Astrocyte (in vitro differentiated cells and primary cell): Measurements from ENCODE around the gene AQP11. TPM values are rescaled to one million over a fixed set of nuclear protein-coding genes. Genes with fewer than 3 reads are reported as not detected.
A peak's percentile ranks its signal among the peaks of the same experiment; 100 is the strongest.

Experiments
- DNase-seq: peaks from one replicate; pipeline ENCODE4 v3.0.0-alpha.2; 2010; ENCODE audit warnings: low read depth
- FAIRE-seq: peaks from 2 replicates; lab custom pipeline; 2011; peaks lifted over from hg19 to GRCh38; lab: Jason Lieb, UNC
- H2AFZ ChIP-seq: 2 replicates; pipeline ENCODE4 v1.6.0; 2012; ENCODE audit warnings: low read depth, low read length, inconsistent platforms
- H3K27ac ChIP-seq: 2 replicates; pipeline ENCODE4 v1.5.1; 2011; ENCODE audit warnings: low read depth, low read length, inconsistent platforms
- H3K27me3 ChIP-seq: 2 replicates; pipeline ENCODE4 v1.6.0; 2011; ENCODE audit warnings: low read length, inconsistent platforms; ENCODE audit not compliant: insufficient read depth
- H3K36me3 ChIP-seq: 2 replicates; pipeline ENCODE4 v1.5.1; 2011; ENCODE audit warnings: low read length, inconsistent platforms; ENCODE audit not compliant: insufficient read depth
- H3K4me1 ChIP-seq: 2 replicates; pipeline ENCODE4 v1.5.1; 2011; ENCODE audit warnings: low read length, inconsistent platforms; ENCODE audit not compliant: insufficient read depth
- H3K4me2 ChIP-seq: 2 replicates; pipeline ENCODE4 v1.6.0; 2012; ENCODE audit warnings: low read length, inconsistent platforms
- H3K4me3 ChIP-seq: 2 replicates; pipeline ENCODE4 v1.5.1; 2011; ENCODE audit warnings: low read depth, mild to moderate bottlenecking, low read length, inconsistent platforms; ENCODE audit not compliant: insufficient read depth
- H3K79me2 ChIP-seq: 2 replicates; pipeline ENCODE4 v1.6.0; 2012; ENCODE audit warnings: mild to moderate bottlenecking, low read length, inconsistent platforms; ENCODE audit not compliant: insufficient read depth
- H3K9ac ChIP-seq: 2 replicates; pipeline ENCODE4 v1.6.0; 2012; ENCODE audit warnings: mild to moderate bottlenecking, low read length, inconsistent platforms
- H3K9me3 ChIP-seq: 2 replicates; pipeline ENCODE4 v1.5.1; 2012; ENCODE audit warnings: low read depth, mild to moderate bottlenecking, low read length, inconsistent platforms; ENCODE audit not compliant: insufficient read depth
- H4K20me1 ChIP-seq: 2 replicates; pipeline ENCODE4 v1.6.0; 2012; ENCODE audit warnings: low read length, inconsistent platforms; ENCODE audit not compliant: insufficient read depth
- H3K27ac Mint-ChIP-seq: one replicate; pipeline ENCODE4 v1.8.0; 2021; ENCODE audit warnings: mild to moderate bottlenecking, mixed read lengths; ENCODE audit not compliant: unreplicated experiment
- H3K27me3 Mint-ChIP-seq: one replicate; pipeline ENCODE4 v1.8.0; 2021; ENCODE audit warnings: low read depth, mixed read lengths; ENCODE audit not compliant: unreplicated experiment
- H3K36me3 Mint-ChIP-seq: one replicate; pipeline ENCODE4 v1.8.0; 2021; ENCODE audit warnings: low read depth, mixed read lengths; ENCODE audit not compliant: unreplicated experiment
- H3K4me1 Mint-ChIP-seq: one replicate; pipeline ENCODE4 v1.8.0; 2021; ENCODE audit warnings: low read depth, mixed read lengths; ENCODE audit not compliant: unreplicated experiment
- H3K4me3 Mint-ChIP-seq: one replicate; pipeline ENCODE4 v1.8.0; 2021; ENCODE audit warnings: mild to moderate bottlenecking, moderate library complexity, mixed read lengths; ENCODE audit not compliant: unreplicated experiment
- H3K9me3 Mint-ChIP-seq: one replicate; pipeline ENCODE4 v1.8.0; 2021; ENCODE audit warnings: mild to moderate bottlenecking, mixed read lengths; ENCODE audit not compliant: unreplicated experiment
- EZH2 ChIP-seq: IDR thresholded peaks from 2 replicates; pipeline ENCODE4 v1.6.1; 2012; ENCODE audit warnings: mild to moderate bottlenecking, low read length, inconsistent platforms; ENCODE audit not compliant: insufficient read depth
- total RNA-seq: library from RNA; stranded (reverse); gene quantifications from 2 replicates; pipeline ENCODE4 v1.2.1, GENCODE V29; 2021
- TF ChIP-seq, protein P1 (sequence below): IDR thresholded peaks from 2 replicates; pipeline ENCODE4 v1.5.1; 2011; ENCODE audit warnings: low read depth, mild to moderate bottlenecking, inconsistent platforms, low read length, moderate library complexity; ENCODE audit not compliant: insufficient read depth

Gene AQP11
- total RNA-seq, 1 donor from 2014 or later: 0.91 TPM

- no peak for TF ChIP-seq EZH2
- TF ChIP-seq, protein P1, sequence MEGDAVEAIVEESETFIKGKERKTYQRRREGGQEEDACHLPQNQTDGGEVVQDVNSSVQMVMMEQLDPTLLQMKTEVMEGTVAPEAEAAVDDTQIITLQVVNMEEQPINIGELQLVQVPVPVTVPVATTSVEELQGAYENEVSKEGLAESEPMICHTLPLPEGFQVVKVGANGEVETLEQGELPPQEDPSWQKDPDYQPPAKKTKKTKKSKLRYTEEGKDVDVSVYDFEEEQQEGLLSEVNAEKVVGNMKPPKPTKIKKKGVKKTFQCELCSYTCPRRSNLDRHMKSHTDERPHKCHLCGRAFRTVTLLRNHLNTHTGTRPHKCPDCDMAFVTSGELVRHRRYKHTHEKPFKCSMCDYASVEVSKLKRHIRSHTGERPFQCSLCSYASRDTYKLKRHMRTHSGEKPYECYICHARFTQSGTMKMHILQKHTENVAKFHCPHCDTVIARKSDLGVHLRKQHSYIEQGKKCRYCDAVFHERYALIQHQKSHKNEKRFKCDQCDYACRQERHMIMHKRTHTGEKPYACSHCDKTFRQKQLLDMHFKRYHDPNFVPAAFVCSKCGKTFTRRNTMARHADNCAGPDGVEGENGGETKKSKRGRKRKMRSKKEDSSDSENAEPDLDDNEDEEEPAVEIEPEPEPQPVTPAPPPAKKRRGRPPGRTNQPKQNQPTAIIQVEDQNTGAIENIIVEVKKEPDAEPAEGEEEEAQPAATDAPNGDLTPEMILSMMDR: no peak
- H3K27me3 Mint-ChIP-seq: no peaks in the 10 kb centered on the region
- H3K9me3 Mint-ChIP-seq: no peaks in the 10 kb centered on the region
- Histone ChIP-seq H2AFZ (no peak overlapping the region), H3K36me3 (no peaks in the 10 kb centered on the region), H3K79me2 (peaks cover 8% of the 10 kb centered on the region), H3K4me1 (peaks cover 8% of the 10 kb centered on the region), H3K4me3 (no peak overlapping the region), H3K27me3 (no peaks in the 10 kb centered on the region), H3K4me2 (no peak overlapping the region), H4K20me1 (no peaks in the 10 kb centered on the region), H3K27ac (no peak overlapping the region), H3K9me3 (no peaks in the 10 kb centered on the region), H3K9ac (no peak overlapping the region)
- FAIRE-seq (no peak), DNase-seq (no peak)
- H3K4me1 Mint-ChIP-seq: peaks cover 7% of the 10 kb centered on the region
- no peaks in the 10 kb centered on the region for H3K36me3 Mint-ChIP-seq
- H3K4me3 Mint-ChIP-seq: no peak overlapping the region
- H3K27ac Mint-ChIP-seq: no peak overlapping the region
Observed at GRCh38 chr11:77642228-77642627, 52.5 kb downstream of the AQP11 start.

DNA sequence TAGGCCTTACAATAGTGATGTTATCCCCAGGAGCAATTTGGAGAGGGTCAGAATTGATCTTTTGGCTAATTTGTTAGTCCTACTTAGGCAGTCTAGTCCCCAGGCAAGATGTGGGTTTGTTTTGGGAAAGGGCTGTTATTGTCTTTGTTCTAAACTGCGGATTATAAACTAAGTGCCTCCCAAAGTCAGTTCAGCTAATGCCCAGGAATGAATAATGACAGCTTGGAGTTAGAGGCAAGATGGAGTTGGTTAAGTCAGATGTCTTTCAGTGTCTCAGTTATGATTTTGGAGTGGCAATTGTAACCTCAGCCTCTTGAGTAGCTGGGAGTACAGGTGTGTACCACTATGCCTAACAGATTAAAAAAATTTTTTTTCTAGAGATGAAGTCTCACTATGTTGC, 55.1 kb downstream of the AQP11 start:
- Mint-ChIP-seq H3K4me3 (no peak overlapping the region), H3K27me3 (no peaks in the 10 kb centered on the region), H3K4me1 (peaks cover 3% of the 10 kb centered on the region), H3K36me3 (no peaks in the 10 kb centered on the region), H3K27ac (no peak overlapping the region), H3K9me3 (no peaks in the 10 kb centered on the region)
- Histone ChIP-seq H3K4me2 (no peak overlapping the region), H3K9ac (no peak overlapping the region), H3K9me3 (no peaks in the 10 kb centered on the region), H3K36me3 (no peaks in the 10 kb centered on the region), H2AFZ (peak overlapping the region; percentile 26), H3K4me1 (peaks cover 3% of the 10 kb centered on the region), H4K20me1 (no peaks in the 10 kb centered on the region), H3K27me3 (no peaks in the 10 kb centered on the region), H3K79me2 (no peaks in the 10 kb centered on the region), H3K27ac (no peak overlapping the region), H3K4me3 (no peak overlapping the region)
- no peak for FAIRE-seq
- no peak for DNase-seq
- TF ChIP-seq, protein P1: no peak
- TF ChIP-seq EZH2: no peak

GRCh38 chr11:77647654-77648305, 58.0 kb downstream of the AQP11 start:
- H3K9ac ChIP-seq: no peak overlapping the region
- Mint-ChIP-seq H3K4me1 (peaks cover 3% of the 10 kb centered on the region), H3K36me3 (no peaks in the 10 kb centered on the region), H3K9me3 (no peaks in the 10 kb centered on the region), H3K27me3 (no peaks in the 10 kb centered on the region), H3K4me3 (no peak overlapping the region), H3K27ac (no peak overlapping the region)
- no peak overlapping the region for H3K4me2 ChIP-seq
- FAIRE-seq: peak; percentile 32
- H4K20me1 ChIP-seq: no peaks in the 10 kb centered on the region
- TF ChIP-seq, protein P1: no peak
- TF ChIP-seq EZH2: no peak
- no peaks in the 10 kb centered on the region for H3K9me3 ChIP-seq
- no peak overlapping the region for H2AFZ ChIP-seq
- H3K27ac ChIP-seq: no peak overlapping the region
- peaks cover 3% of the 10 kb centered on the region for H3K4me1 ChIP-seq
- H3K4me3 ChIP-seq: no peak overlapping the region
- no peaks in the 10 kb centered on the region for H3K79me2 ChIP-seq
- DNase-seq: peak; percentile 8
- no peaks in the 10 kb centered on the region for H3K27me3 ChIP-seq
- H3K36me3 ChIP-seq: no peaks in the 10 kb centered on the region
